ENCODE results near the gene TMEM158. TPM values are rescaled to one million over a fixed set of nuclear protein-coding genes. Genes with fewer than 3 reads are reported as not detected.

Gene TMEM158
- total RNA-seq, 1 experiment from 2014 or later: 25.8 TPM

GRCh38 chr3:45261333-45262110 is 35.4 kb upstream of the TMEM158 start:
- H3K27me3 ChIP-seq (ENCODE audit: insufficient read depth, low read length): no peaks in the 10 kb centered on the region
- DNase-seq (ENCODE audit: low read depth, low spot score) (no peak), ATAC-seq (no peak)
- no peak overlapping the region for H3K4me3 ChIP-seq (replicated peaks in 1 of 2; ENCODE audit: low read depth in 1 of 2, low read length in 2 of 2)
- no peaks in the 10 kb centered on the region for H4K20me1 ChIP-seq (ENCODE audit: insufficient read depth)
- no peak overlapping the region for H2AFZ ChIP-seq (ENCODE audit: low read depth, low read length, poor library complexity, severe bottlenecking)
- no peak overlapping the region for H3K27ac ChIP-seq (ENCODE audit: low read depth, low read length)
- no TSS peak for BruUV-seq (replicated peaks)
- ChIA-PET POLR2A (no interaction called here), RAD21 (ENCODE audit: low non-redundant PET in 1 of 2, low total read pairs in 2 of 2, uncharacterized antibody in 2 of 2, unreplicated experiment in 2 of 2) (no interaction called here), CTCF (no interaction called here)
- no peaks in the 10 kb centered on the region for H3K9me2 ChIP-seq (ENCODE audit: insufficient read depth)
- H3K9me3 ChIP-seq (ENCODE audit: control insufficient read depth in 1 of 2, insufficient read depth in 1 of 2, low read depth in 1 of 2, low read length in 2 of 2): no peaks in the 10 kb centered on the region
- H3K36me3 ChIP-seq (ENCODE audit: control insufficient read depth in 1 of 2, insufficient read depth in 2 of 2, low read length in 2 of 2): no peaks in the 10 kb centered on the region
- no peak overlapping the region for H3K9ac ChIP-seq (ENCODE audit: low read length)
- TF ChIP-seq MAX (IDR thresholded peaks at IDR 0.05): no peak
- no peak for TF ChIP-seq RAD21 (IDR thresholded peaks at IDR 0.05; ENCODE audit: low read depth)
- TF ChIP-seq SP1 (IDR thresholded peaks at IDR 0.05; ENCODE audit: low read depth): no peak
- no peak for TF ChIP-seq EGR1 (IDR thresholded peaks at IDR 0.05; ENCODE audit: low read depth)
- TF ChIP-seq ATF3 (IDR thresholded peaks at IDR 0.05): no peak
- TF ChIP-seq ELF1 (IDR thresholded peaks at IDR 0.05; ENCODE audit: borderline replicate concordance, low read depth): no peak
- no peak for TF ChIP-seq JUND (IDR thresholded peaks at IDR 0.05)
- TF ChIP-seq EZH2phosphoT487 (IDR thresholded peaks at IDR 0.05; ENCODE audit: borderline replicate concordance): no peak
- TF ChIP-seq FOSL1 (IDR thresholded peaks at IDR 0.05; ENCODE audit: low read depth): no peak
- TF ChIP-seq, protein P1, sequence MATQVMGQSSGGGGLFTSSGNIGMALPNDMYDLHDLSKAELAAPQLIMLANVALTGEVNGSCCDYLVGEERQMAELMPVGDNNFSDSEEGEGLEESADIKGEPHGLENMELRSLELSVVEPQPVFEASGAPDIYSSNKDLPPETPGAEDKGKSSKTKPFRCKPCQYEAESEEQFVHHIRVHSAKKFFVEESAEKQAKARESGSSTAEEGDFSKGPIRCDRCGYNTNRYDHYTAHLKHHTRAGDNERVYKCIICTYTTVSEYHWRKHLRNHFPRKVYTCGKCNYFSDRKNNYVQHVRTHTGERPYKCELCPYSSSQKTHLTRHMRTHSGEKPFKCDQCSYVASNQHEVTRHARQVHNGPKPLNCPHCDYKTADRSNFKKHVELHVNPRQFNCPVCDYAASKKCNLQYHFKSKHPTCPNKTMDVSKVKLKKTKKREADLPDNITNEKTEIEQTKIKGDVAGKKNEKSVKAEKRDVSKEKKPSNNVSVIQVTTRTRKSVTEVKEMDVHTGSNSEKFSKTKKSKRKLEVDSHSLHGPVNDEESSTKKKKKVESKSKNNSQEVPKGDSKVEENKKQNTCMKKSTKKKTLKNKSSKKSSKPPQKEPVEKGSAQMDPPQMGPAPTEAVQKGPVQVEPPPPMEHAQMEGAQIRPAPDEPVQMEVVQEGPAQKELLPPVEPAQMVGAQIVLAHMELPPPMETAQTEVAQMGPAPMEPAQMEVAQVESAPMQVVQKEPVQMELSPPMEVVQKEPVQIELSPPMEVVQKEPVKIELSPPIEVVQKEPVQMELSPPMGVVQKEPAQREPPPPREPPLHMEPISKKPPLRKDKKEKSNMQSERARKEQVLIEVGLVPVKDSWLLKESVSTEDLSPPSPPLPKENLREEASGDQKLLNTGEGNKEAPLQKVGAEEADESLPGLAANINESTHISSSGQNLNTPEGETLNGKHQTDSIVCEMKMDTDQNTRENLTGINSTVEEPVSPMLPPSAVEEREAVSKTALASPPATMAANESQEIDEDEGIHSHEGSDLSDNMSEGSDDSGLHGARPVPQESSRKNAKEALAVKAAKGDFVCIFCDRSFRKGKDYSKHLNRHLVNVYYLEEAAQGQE (IDR thresholded peaks at IDR 0.05; ENCODE audit: low read depth): no peak
- no peak for TF ChIP-seq TCF7L2 (IDR thresholded peaks at IDR 0.05; ENCODE audit: borderline replicate concordance, extremely low read depth, insufficient read depth, insufficient read length)
- TF ChIP-seq SIN3A (IDR thresholded peaks at IDR 0.05; ENCODE audit: low read depth): no peak
- no peak for TF ChIP-seq POLR2A (IDR thresholded peaks at IDR 0.05; ENCODE audit: borderline replicate concordance, extremely low read depth, insufficient read depth, insufficient read length)
- no peak for TF ChIP-seq YY1 (IDR thresholded peaks at IDR 0.05; ENCODE audit: extremely low read depth, insufficient replicate concordance, low read depth, low read length)
- no peaks in the 10 kb centered on the region for H3K79me2 ChIP-seq (ENCODE audit: insufficient read depth, low read length)
- H3K4me2 ChIP-seq (ENCODE audit: low read length): no peak overlapping the region
- H3K4me1 ChIP-seq (ENCODE audit: control insufficient read depth in 1 of 2, insufficient read depth in 2 of 2, low read length in 2 of 2): no peaks in the 10 kb centered on the region
- intact Hi-C loops (cut with micrococcal nuclease): no loop called here

All from HCT116 (cell line).